ENCODE measurements around the gene ASMTL.

- TF ChIP-seq CTCF (IDR thresholded peaks at IDR 0.05 in 8 of 11, conservative IDR thresholded peaks at IDR 0.05 in 3 of 11) (no peak), POLR2A (IDR thresholded peaks at IDR 0.05) (no peak)
These were observed 57.8 kb downstream of the ASMTL start for GRCh38 chrX:1394731-1395501.
